GM12878 (cell line): Measurements from ENCODE around the gene CDH4. TPM values are rescaled to one million over a fixed set of nuclear protein-coding genes. Genes with fewer than 3 reads are reported as not detected.

Experiments
- ATAC-seq: fragments of 200-7000 bp; cut with Tn5 transposase; 3 replicates; pipeline ENCODE4 v1.9.1; 2020; ENCODE audit warnings: mild to moderate bottlenecking, moderate library complexity
- BruUV-seq: library from RNA; stranded (reverse); fragments of 400-500 nt; replicated peaks from 2 replicates; lab custom pipeline; 2021; lab: Mats Ljungman, UMichigan
- CTCF ChIA-PET: fragments of 300-600 bp; sonication (Branson Sonifier 250); formaldehyde crosslinking; extraction: SDS; loops from one replicate; lab custom pipeline; 2021; ENCODE audit warnings: inconsistent platforms; lab: Yijun Ruan, JAX
- POLR2A ChIA-PET: fragments of 350-600 bp; formaldehyde crosslinking; extraction: SDS; loops from one replicate; lab custom pipeline; 2021; ENCODE audit warnings: inconsistent platforms; lab: Charles Lee
- RAD21 ChIA-PET: fragments of 300-600 bp; sonication (Branson Sonifier 250); formaldehyde crosslinking; loops from one replicate; lab custom pipeline; 2023; ENCODE audit warnings: antibody characterized with exemption; ENCODE audit not compliant: unreplicated experiment; lab: Charles Lee
- SMC1A ChIA-PET: fragments of 300-600 bp; sonication (Branson Sonifier 250); formaldehyde crosslinking; loops from one replicate; lab custom pipeline; 2023; ENCODE audit not compliant: unreplicated experiment, uncharacterized antibody; lab: Charles Lee
- DNase-seq: peaks from one replicate; pipeline ENCODE4 v3.0.0-alpha.2; 2011; ENCODE audit warnings: low read depth, low spot score
- FAIRE-seq: peaks from 3 replicates; lab custom pipeline; 2011; peaks lifted over from hg19 to GRCh38; lab: Jason Lieb, UNC
- H2AFZ ChIP-seq: 2 replicates; pipeline ENCODE4 v1.6.0; 2011; ENCODE audit warnings: low read depth, low read length, control low read depth; ENCODE audit not compliant: control insufficient read depth
- H3K27ac ChIP-seq: 2 replicates; pipeline ENCODE4 v1.5.1; 2011; ENCODE audit warnings: control low read depth; ENCODE audit not compliant: control insufficient read depth, insufficient read depth
- H3K27me3 ChIP-seq, 2 experiments: replicated peaks in 1 of 2; 2 replicates each; pipeline versions ENCODE4 v1.6.0 to v1.6.1; 2011; ENCODE audit warnings: low read length in 1 of 2; ENCODE audit not compliant: control insufficient read depth in 2 of 2, insufficient read depth in 2 of 2
- H3K36me3 ChIP-seq, 2 experiments: 2 replicates each; pipeline ENCODE4 v1.5.1; 2011; ENCODE audit warnings: low read length in 1 of 2; ENCODE audit not compliant: control insufficient read depth in 2 of 2, insufficient read depth in 2 of 2
- H3K4me1 ChIP-seq: 2 replicates; pipeline ENCODE4 v1.6.1; 2011; ENCODE audit warnings: mild to moderate bottlenecking, low read length, moderate library complexity, mixed read lengths; ENCODE audit not compliant: control insufficient read depth, insufficient read depth
- H3K4me2 ChIP-seq: 2 replicates; pipeline ENCODE4 v1.6.0; 2011; ENCODE audit warnings: control low read depth; ENCODE audit not compliant: control insufficient read depth, insufficient read depth
- H3K4me3 ChIP-seq: fragments of 200-600 bp; sonication (generic); 2 replicates; pipeline ENCODE4 v1.5.1; 2016
- H3K79me2 ChIP-seq: 2 replicates; pipeline ENCODE4 v1.6.0; 2011; ENCODE audit warnings: low read length; ENCODE audit not compliant: control insufficient read depth, insufficient read depth
- H3K9ac ChIP-seq: 2 replicates; pipeline ENCODE4 v1.8.0; 2011; ENCODE audit warnings: low read length, control low read depth, mixed read lengths; ENCODE audit not compliant: control insufficient read depth, insufficient read depth
- H3K9me3 ChIP-seq: replicated peaks from 3 replicates; pipeline ENCODE4 v1.5.1; 2011; ENCODE audit warnings: mild to moderate bottlenecking, low read length; ENCODE audit not compliant: control insufficient read depth, insufficient read depth
- H4K20me1 ChIP-seq: 2 replicates; pipeline ENCODE4 v1.6.0; 2011; ENCODE audit not compliant: control insufficient read depth, insufficient read depth
- CBFB ChIP-seq: IDR thresholded peaks from 2 replicates; pipeline ENCODE4 v1.6.1; 2016; ENCODE audit warnings: antibody characterized with exemption, low read depth
- CHD4 ChIP-seq: fragments of 200-600 bp; sonication (generic); IDR thresholded peaks from 2 replicates; pipeline ENCODE4 v1.6.1; 2016; ENCODE audit warnings: mild to moderate bottlenecking
- E4F1 ChIP-seq: fragments of 450-650 bp; IDR thresholded peaks from 2 replicates; pipeline ENCODE4 v1.6.1; 2018; ENCODE audit warnings: borderline replicate concordance, mild to moderate bottlenecking; ENCODE audit not compliant: partially characterized antibody
- NBN ChIP-seq: fragments of 450-650 bp; IDR thresholded peaks from 2 replicates; pipeline ENCODE4 v1.6.1; 2016
- NFYA ChIP-seq: IDR thresholded peaks from 2 replicates; pipeline ENCODE4 v1.6.1; 2011; ENCODE audit warnings: low read depth, mild to moderate bottlenecking, low read length, improper control_type of control experiment, borderline replicate concordance
- PAX8 ChIP-seq: fragments of 450-650 bp; IDR thresholded peaks from 2 replicates; pipeline ENCODE4 v1.6.1; 2017; ENCODE audit warnings: mild to moderate bottlenecking, moderate library complexity
- RAD51 ChIP-seq: fragments of 450-650 bp; IDR thresholded peaks from 2 replicates; pipeline ENCODE4 v1.6.1; 2016; ENCODE audit warnings: moderate library complexity, mild to moderate bottlenecking, inconsistent platforms
- SIN3A ChIP-seq: IDR thresholded peaks from 2 replicates; pipeline ENCODE4 v1.6.1; 2012; ENCODE audit warnings: low read depth, low read length, improper control_type of control experiment
- TAF1 ChIP-seq: IDR thresholded peaks from 2 replicates; pipeline ENCODE4 v1.6.1; 2011; ENCODE audit warnings: mild to moderate bottlenecking, low read depth, low read length, borderline replicate concordance
- TCF3 ChIP-seq: IDR thresholded peaks from 2 replicates; pipeline ENCODE4 v1.6.1; 2012; ENCODE audit warnings: low read depth, mild to moderate bottlenecking, low read length, borderline replicate concordance; ENCODE audit not compliant: insufficient read depth
- TCF7 ChIP-seq: IDR thresholded peaks from 2 replicates; pipeline ENCODE4 v1.6.1; 2014; ENCODE audit warnings: antibody characterized with exemption, borderline replicate concordance
- USF1 ChIP-seq: IDR thresholded peaks from 2 replicates; pipeline ENCODE4 v1.6.1; 2011; ENCODE audit warnings: borderline replicate concordance, low read depth, mild to moderate bottlenecking, moderate library complexity, mixed read lengths, low read length; ENCODE audit not compliant: insufficient read depth; ENCODE audit errors: extremely low read length
- ZNF592 ChIP-seq: fragments of 450-650 bp; IDR thresholded peaks from 2 replicates; pipeline ENCODE4 v1.6.1; 2017; ENCODE audit warnings: mild to moderate bottlenecking, moderate library complexity
- ZSCAN29 ChIP-seq: fragments of 450-650 bp; IDR thresholded peaks from 2 replicates; pipeline ENCODE4 v1.6.1; 2017; ENCODE audit warnings: mild to moderate bottlenecking, moderate library complexity
- whole genome bisulfite sequencing: methylation state at CpG from one replicate; pipeline ENCODE4 v1.1.6; 2016; ENCODE audit warnings: low lambda C conversion rate; ENCODE audit not compliant: insufficient replicate concordance, insufficient coverage; ENCODE audit errors: missing lambda C conversion rate; 5-methylcytosine and 5-hydroxymethylcytosine counted together
- in situ Hi-C: fragments of 300-500 bp; cut with MboI; formaldehyde crosslinking; loops from 9 replicates; pipeline ENCODE4 v1.14.3; 2018; ENCODE audit warnings: mixed read lengths
- intact Hi-C: fragments of 100-400 bp; cut with micrococcal nuclease; formaldehyde crosslinking; loops from one replicate; pipeline ENCODE4 v1.14.2; 2022; ENCODE audit not compliant: unreplicated experiment
- polyA plus RNA-seq, 11 experiments: library from polyadenylated mRNA; depleted of rRNA in 4 of 11; unstranded in 6 of 11; stranded (reverse) in 5 of 11; fragments of >200 nt; fragmentation: Nextera tagmentation in 4 of 11; fragmentation: Illumina TruSeq in 1 of 11; extraction: Ambion mirVana in 4 of 11; extraction: Trizol in 1 of 11; gene quantifications; 1 replicate in 1 of 11; 2 replicates in 10 of 11; pipeline versions ENCODE4 v1.2.1 to v1.2.3, GENCODE V29; 2011 to 2016; ENCODE audit warnings: inconsistent platforms in 2 of 11, missing spikeins in 2 of 11, low read depth in 1 of 11
- total RNA-seq, 4 experiments: library from RNA; depleted of rRNA in 3 of 4; stranded (reverse); fragments of >200 nt in 3 of 4; fragmentation: Illumina TruSeq in 1 of 4; extraction: Trizol in 1 of 4; gene quantifications; 2 replicates each; pipeline versions ENCODE4 v1.2.1 to v1.2.3, GENCODE V29; 2013 to 2021
- TF ChIP-seq, protein P1 (sequence below): IDR thresholded peaks from 2 replicates; pipeline ENCODE4 v1.6.1; 2011; ENCODE audit warnings: mild to moderate bottlenecking, low read depth, low read length, moderate library complexity; ENCODE audit not compliant: insufficient replicate concordance

Gene CDH4
- total and polyA plus RNA-seq, 10 of the 15 experiments (the other 5 are each of a cell fraction or from before 2014, with no cell fraction given) = not detected

GRCh38 chr20:61974357-61974665 lies 722.2 kb downstream of the CDH4 start:
- no peak overlapping the region for H3K4me2 ChIP-seq
- no peaks in the 10 kb centered on the region for H3K79me2 ChIP-seq
- no peaks in the 10 kb centered on the region for H3K9me3 ChIP-seq
- ChIA-PET POLR2A (no interaction called here), CTCF (no interaction called here), RAD21 (no interaction called here)
- ATAC-seq (no peak), DNase-seq (no peak)
- no peak overlapping the region for H2AFZ ChIP-seq
- intact Hi-C loops = no loop called here
- TF ChIP-seq NBN (no peak), PAX8 (no peak), CBFB (no peak), RAD51 (no peak), ZSCAN29 (no peak), NFYA (no peak), ZNF592 (no peak), E4F1 (no peak), TAF1 (no peak), SIN3A (no peak), TCF7 (no peak), CHD4 (no peak), USF1 (no peak), TCF3 (no peak)
- TF ChIP-seq, protein P1, sequence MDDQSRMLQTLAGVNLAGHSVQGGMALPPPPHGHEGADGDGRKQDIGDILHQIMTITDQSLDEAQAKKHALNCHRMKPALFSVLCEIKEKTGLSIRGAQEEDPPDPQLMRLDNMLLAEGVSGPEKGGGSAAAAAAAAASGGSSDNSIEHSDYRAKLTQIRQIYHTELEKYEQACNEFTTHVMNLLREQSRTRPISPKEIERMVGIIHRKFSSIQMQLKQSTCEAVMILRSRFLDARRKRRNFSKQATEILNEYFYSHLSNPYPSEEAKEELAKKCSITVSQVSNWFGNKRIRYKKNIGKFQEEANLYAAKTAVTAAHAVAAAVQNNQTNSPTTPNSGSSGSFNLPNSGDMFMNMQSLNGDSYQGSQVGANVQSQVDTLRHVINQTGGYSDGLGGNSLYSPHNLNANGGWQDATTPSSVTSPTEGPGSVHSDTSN = no peak
- TF ChIP-seq, all 136 proteins: peak for 0
- SMC1A ChIA-PET = no interaction called here
- Histone ChIP-seq H3K27ac (no peak overlapping the region), H4K20me1 (no peaks in the 10 kb centered on the region), H3K9ac (no peak overlapping the region), H3K27me3 (no peaks in the 10 kb centered on the region), H3K4me1 (no peaks in the 10 kb centered on the region), H3K36me3 (peaks cover 8 to 13% of the 10 kb centered on the region in 2 experiments), H3K4me3 (no peak overlapping the region)
- WGBS = 96% methylated on average over 14 of the region's 14 CpGs
- no TSS peak for BruUV-seq
- FAIRE-seq = no peak
- in situ Hi-C loops = no loop called here
